Activated naive CD4-positive, alpha-beta T cell treated with anti-CD3 and anti-CD28 coated beads, Interleukin-2, amount 10 ng/mL, durations not matched to agents 7 days and 5 days (primary cell): Measurements from ENCODE around the gene SPTB.

Experiments
- CTCF ChIA-PET: fragments of 350-600 bp; sonication (Branson Sonifier 250); formaldehyde crosslinking; loops from one replicate; lab custom pipeline; 2021; ENCODE audit warnings: antibody characterized with exemption; lab: Charles Lee
- DNase-seq: peaks from one replicate; pipeline ENCODE4 v3.0.0-alpha.2; 2020
- H3K27ac Mint-ChIP-seq: one replicate; pipeline ENCODE4 v1.8.0; 2021; ENCODE audit warnings: mild to moderate bottlenecking, moderate library complexity, mixed read lengths
- H3K27me3 Mint-ChIP-seq: one replicate; pipeline ENCODE4 v1.8.0; 2021; ENCODE audit warnings: mild to moderate bottlenecking, mixed read lengths
- H3K36me3 Mint-ChIP-seq: one replicate; pipeline ENCODE4 v1.8.0; 2021; ENCODE audit warnings: mixed read lengths
- H3K4me1 Mint-ChIP-seq: one replicate; pipeline ENCODE4 v1.8.0; 2021; ENCODE audit warnings: mixed read lengths
- H3K4me3 Mint-ChIP-seq: one replicate; pipeline ENCODE4 v1.8.0; 2021; ENCODE audit warnings: mild to moderate bottlenecking, moderate library complexity, mixed read lengths
- H3K9me3 Mint-ChIP-seq: one replicate; pipeline ENCODE4 v1.8.0; 2021; ENCODE audit warnings: mixed read lengths

Gene SPTB

GRCh38 chr14:64764641-64765520 is 114.8 kb downstream of the SPTB start:
- no peaks in the 10 kb centered on the region for H3K36me3 Mint-ChIP-seq
- CTCF ChIA-PET: interaction anchor here (0.6 to 8.2 kb wide), 15 partner anchors 16 to 318 kb away, joined by 3 to 104 read pairs (median 3); no protein-coding TSS in a partner anchor
- peaks cover 49% of the 10 kb centered on the region for H3K27me3 Mint-ChIP-seq
- H3K4me1 Mint-ChIP-seq: peaks cover 44% of the 10 kb centered on the region
- peak; percentile 78 for DNase-seq
- H3K9me3 Mint-ChIP-seq: no peaks in the 10 kb centered on the region
- H3K4me3 Mint-ChIP-seq: peak overlapping the region; percentile 29
- no peak overlapping the region for H3K27ac Mint-ChIP-seq

- DNase-seq: no peak
- H3K27ac Mint-ChIP-seq: peak overlapping the region; percentile 0
- no peaks in the 10 kb centered on the region for H3K9me3 Mint-ChIP-seq
- no peaks in the 10 kb centered on the region for H3K36me3 Mint-ChIP-seq
- H3K4me1 Mint-ChIP-seq: peaks cover 48% of the 10 kb centered on the region
- peaks cover 49% of the 10 kb centered on the region for H3K27me3 Mint-ChIP-seq
- H3K4me3 Mint-ChIP-seq: no peak overlapping the region
- CTCF ChIA-PET: interaction anchor here (1.0 to 8.2 kb wide), 12 partner anchors 16 to 319 kb away, joined by 3 to 104 read pairs (median 3); no protein-coding TSS in a partner anchor
Observed at GRCh38 chr14:64763801-64764621, 115.7 kb downstream of the SPTB start.

DNA sequence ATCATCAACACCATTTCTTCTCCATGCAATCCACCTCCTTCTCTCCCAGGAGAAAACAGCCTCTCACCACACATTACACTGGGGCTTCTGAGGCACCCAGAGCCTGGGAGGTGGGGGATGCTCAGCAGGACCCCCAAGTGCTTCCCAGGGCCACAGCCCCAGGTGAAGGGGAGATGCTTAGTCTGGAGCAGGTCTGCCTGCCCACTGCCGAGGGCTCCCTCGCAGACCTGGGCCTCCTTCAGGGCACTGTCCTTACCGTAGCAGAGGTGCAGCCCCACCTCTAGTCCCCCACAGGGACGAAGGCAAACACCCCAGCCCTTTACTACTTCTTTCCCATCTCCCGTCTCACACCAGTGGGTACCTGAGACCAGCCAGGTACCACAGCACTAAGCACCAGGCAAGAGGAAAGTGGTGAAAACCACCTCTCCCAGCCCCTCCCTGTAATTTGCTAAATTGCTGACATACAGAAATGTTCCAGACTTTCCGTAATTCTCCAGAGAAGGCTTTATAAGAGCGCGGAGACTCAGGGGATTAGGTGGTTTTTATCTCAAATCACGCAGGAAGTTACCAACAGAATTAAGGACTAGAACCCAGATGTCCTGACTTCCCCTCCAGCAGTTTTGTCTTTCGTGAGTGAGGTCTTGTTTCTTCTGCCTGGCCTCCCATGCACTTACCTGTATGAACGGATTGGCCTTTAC is 116.5 kb downstream of the SPTB start:
- Mint-ChIP-seq H3K4me3 (no peak overlapping the region), H3K36me3 (no peaks in the 10 kb centered on the region), H3K9me3 (no peaks in the 10 kb centered on the region), H3K27me3 (peaks cover 53% of the 10 kb centered on the region), H3K27ac (peak overlapping the region; percentile 0), H3K4me1 (peaks cover 52% of the 10 kb centered on the region)
- DNase-seq: no peak
- CTCF ChIA-PET: interaction anchor here (1.0 to 8.2 kb wide), 5 partner anchors 28 to 151 kb away, joined by 3 to 104 read pairs (median 4); no protein-coding TSS in a partner anchor

DNA sequence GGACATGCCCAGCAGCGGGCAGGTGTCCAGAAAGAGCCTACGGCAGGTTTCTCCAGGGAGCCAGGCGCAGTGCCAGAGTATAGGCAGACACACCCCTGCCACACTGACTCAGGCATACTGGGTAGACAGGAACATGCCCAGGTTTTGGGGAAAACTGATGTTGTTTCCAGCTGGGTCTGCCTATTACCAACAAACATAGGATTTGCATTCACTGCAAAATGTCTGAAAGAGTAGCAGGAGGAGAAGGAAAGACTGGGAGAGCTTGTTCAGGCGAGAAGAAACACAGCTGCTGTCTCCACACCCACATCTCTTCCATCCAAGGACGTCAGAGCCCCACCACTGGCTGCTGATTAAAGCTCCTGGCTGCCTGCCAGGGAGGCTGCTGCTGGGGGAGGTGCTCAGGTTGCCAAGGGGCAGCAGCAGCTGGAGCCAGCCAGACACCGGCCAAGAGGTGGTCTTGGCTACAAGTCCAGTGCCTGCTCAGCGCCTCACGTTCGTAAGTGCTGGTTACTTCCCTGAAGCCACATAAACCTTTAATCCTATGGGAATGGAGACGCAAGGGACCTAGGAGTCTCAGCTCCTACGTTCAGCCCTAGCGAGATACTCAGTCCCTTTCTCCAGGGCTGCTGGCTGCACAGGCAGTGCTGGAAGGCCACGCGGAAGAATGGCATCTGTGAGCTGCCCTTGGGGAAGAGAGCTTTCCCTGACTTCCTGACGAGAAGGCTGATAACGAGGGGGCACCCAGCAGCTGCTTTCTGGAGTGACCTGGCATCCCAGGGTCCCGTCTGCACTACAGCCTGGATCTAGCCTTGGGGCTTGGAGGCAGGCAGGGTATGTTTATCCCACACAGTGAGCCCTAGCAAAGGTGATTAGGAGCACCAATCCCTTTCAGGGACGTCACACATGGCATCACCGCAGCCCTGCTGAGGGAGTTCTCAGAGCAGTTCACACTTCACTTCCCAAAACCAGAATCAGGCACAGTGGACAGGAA is 117.4 kb downstream of the SPTB start:
- H3K27me3 Mint-ChIP-seq: peaks cover 59% of the 10 kb centered on the region
- no peak for DNase-seq
- CTCF ChIA-PET: interaction anchor here (0.6 to 8.2 kb wide), 18 partner anchors 9 to 1308 kb away, joined by 3 to 104 read pairs (median 3); partner anchors contain the start of gene HSPA2
- H3K27ac Mint-ChIP-seq: no peak overlapping the region
- no peaks in the 10 kb centered on the region for H3K9me3 Mint-ChIP-seq
- peaks cover 54% of the 10 kb centered on the region for H3K4me1 Mint-ChIP-seq
- H3K36me3 Mint-ChIP-seq: no peaks in the 10 kb centered on the region
- no peak overlapping the region for H3K4me3 Mint-ChIP-seq

- Mint-ChIP-seq H3K4me1 (peaks cover 58% of the 10 kb centered on the region), H3K36me3 (no peaks in the 10 kb centered on the region), H3K9me3 (no peaks in the 10 kb centered on the region), H3K27me3 (peaks cover 67% of the 10 kb centered on the region), H3K27ac (no peak overlapping the region), H3K4me3 (no peak overlapping the region)
- no peak for DNase-seq
- CTCF ChIA-PET: interaction anchor here (0.7 to 8.2 kb wide), 17 partner anchors 8 to 224 kb away, joined by 3 to 104 read pairs (median 3); partner anchors contain the start of gene HSPA2
Observed at GRCh38 chr14:64761441-64762043, 118.2 kb downstream of the SPTB start.

- no peaks in the 10 kb centered on the region for H3K36me3 Mint-ChIP-seq
- CTCF ChIA-PET: interaction anchor here (0.7 to 8.2 kb wide), 14 partner anchors 11 to 225 kb away, joined by 3 to 104 read pairs (median 3); partner anchors contain the start of gene HSPA2
- no peak overlapping the region for H3K27ac Mint-ChIP-seq
- H3K4me3 Mint-ChIP-seq: no peak overlapping the region
- H3K27me3 Mint-ChIP-seq: peaks cover 71% of the 10 kb centered on the region
- no peaks in the 10 kb centered on the region for H3K9me3 Mint-ChIP-seq
- H3K4me1 Mint-ChIP-seq: peaks cover 60% of the 10 kb centered on the region
- DNase-seq: no peak
Observed at GRCh38 chr14:64760916-64761315, 118.8 kb downstream of the SPTB start.

DNA sequence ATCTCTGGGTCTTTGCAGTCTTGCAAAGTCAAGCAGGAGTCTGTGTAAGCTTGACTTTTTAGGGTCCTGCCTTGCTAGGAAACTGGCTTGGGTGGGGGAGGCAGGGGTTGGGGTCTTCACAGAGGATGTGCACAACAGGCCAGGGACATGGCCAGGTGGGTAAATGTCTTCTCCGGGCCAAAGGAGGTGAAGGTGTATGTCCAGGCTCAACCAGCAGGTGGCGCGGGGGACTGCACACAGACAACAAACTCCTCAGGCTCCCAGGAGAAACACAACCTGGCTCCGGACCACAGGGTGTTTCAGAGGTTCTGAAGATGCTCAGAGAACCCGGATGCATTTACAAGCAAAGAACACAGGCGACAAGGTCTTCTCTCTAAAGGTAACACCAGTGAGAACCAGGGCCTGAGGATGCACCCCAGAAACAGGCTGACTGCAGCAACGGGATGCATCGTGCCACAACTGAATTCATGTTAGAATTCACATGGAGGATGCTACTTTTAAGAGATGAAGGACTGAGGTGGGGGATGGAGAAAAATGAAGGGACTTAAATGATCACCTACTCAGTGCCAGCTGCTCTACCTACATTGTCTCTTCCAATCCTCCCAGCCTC is 119.5 kb downstream of the SPTB start:
- H3K4me3 Mint-ChIP-seq: no peak overlapping the region
- no peaks in the 10 kb centered on the region for H3K36me3 Mint-ChIP-seq
- H3K27me3 Mint-ChIP-seq: peaks cover 77% of the 10 kb centered on the region
- H3K27ac Mint-ChIP-seq: no peak overlapping the region
- peak; percentile 79 for DNase-seq
- peaks cover 64% of the 10 kb centered on the region for H3K4me1 Mint-ChIP-seq
- CTCF ChIA-PET: interaction anchor here (0.9 to 8.2 kb wide), 10 partner anchors 10 to 221 kb away, joined by 3 to 104 read pairs (median 6); no protein-coding TSS in a partner anchor
- no peaks in the 10 kb centered on the region for H3K9me3 Mint-ChIP-seq

GRCh38 chr14:64759555-64759938 is 120.2 kb downstream of the SPTB start:
- no peaks in the 10 kb centered on the region for H3K9me3 Mint-ChIP-seq
- CTCF ChIA-PET: interaction anchor here (0.9 to 8.2 kb wide), 12 partner anchors 9 to 221 kb away, joined by 3 to 104 read pairs (median 4); no protein-coding TSS in a partner anchor
- no peak overlapping the region for H3K4me3 Mint-ChIP-seq
- no peak for DNase-seq
- peak overlapping the region; percentile 34 for H3K27ac Mint-ChIP-seq
- no peaks in the 10 kb centered on the region for H3K36me3 Mint-ChIP-seq
- H3K4me1 Mint-ChIP-seq: peaks cover 66% of the 10 kb centered on the region
- peaks cover 83% of the 10 kb centered on the region for H3K27me3 Mint-ChIP-seq

DNA sequence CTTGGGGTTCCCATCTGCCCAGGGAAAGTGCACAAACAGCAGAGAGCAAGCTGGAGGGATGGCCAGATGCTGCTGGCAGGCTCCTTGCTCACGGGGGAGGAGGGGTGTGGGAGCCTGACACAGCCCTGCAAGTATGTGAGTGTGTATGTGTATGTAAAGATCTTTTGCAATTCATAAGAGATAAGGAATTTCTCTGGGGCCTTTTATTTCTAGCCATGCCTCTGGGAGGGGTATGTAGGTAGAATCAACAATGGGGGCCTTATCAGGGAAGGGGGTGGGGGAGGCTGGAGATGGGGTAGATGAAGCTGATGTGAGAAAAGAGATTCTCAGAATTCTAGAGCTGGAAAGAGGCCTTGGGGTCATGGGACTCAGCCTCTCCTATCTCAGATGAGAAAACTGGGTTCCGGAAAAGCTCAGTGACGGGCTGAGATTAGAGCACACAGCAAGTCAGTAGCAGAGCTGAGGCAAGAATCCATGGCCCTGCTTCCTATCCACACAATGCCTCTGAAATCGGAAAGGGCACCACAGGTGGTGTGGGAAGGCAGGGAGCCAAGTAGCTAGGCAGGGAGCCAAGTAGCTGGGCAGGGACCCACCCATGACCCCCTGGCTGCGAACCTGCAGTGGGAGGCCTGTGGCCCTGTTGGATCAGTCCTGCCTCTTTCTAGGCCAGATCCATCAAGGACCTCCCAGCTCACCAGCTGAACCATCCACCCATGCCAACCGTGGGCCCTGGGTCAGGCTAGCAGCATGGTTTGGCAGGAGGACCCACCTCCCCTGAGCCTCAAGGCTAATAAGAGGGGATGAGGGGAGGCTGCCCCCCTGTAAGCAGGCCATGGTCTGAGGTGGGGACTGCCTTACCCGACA is 120.8 kb downstream of the SPTB start:
- H3K4me1 Mint-ChIP-seq: peaks cover 60% of the 10 kb centered on the region
- peaks cover 87% of the 10 kb centered on the region for H3K27me3 Mint-ChIP-seq
- no peak for DNase-seq
- H3K36me3 Mint-ChIP-seq: no peaks in the 10 kb centered on the region
- CTCF ChIA-PET: interaction anchor here (0.8 to 8.2 kb wide), 12 partner anchors 9 to 222 kb away, joined by 3 to 104 read pairs (median 4); no protein-coding TSS in a partner anchor
- no peak overlapping the region for H3K27ac Mint-ChIP-seq
- no peak overlapping the region for H3K4me3 Mint-ChIP-seq
- no peaks in the 10 kb centered on the region for H3K9me3 Mint-ChIP-seq

- Mint-ChIP-seq H3K4me3 (no peak overlapping the region), H3K36me3 (no peaks in the 10 kb centered on the region), H3K27ac (no peak overlapping the region), H3K9me3 (no peaks in the 10 kb centered on the region), H3K4me1 (peaks cover 51% of the 10 kb centered on the region), H3K27me3 (peaks cover 87% of the 10 kb centered on the region)
- CTCF ChIA-PET: interaction anchor here (4.6 to 8.2 kb wide), 2 partner anchors 86 to 134 kb away, joined by 29 to 104 read pairs; no protein-coding TSS in a partner anchor
- DNase-seq: no peak
Observed at GRCh38 chr14:64758025-64758521, 121.6 kb downstream of the SPTB start.

DNA sequence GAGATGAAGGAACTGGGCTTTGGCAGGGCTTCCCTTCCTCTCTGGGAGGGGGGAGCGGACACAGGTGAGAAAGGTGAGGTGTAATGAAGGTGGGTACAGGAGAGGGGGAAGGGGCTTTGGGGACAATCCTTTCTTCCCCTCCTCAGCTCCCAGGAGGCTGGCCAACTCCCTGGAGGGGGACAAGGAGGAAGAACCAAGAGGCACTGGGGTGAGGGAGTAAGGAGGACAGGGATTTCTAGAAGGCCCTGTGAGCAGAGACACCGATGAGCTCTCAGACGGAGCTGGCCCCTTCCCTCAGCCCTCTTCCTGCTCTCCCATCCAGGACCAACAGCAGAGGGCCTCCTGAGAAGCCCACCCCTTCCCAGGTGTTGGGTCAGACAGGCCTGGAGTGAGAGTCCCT is 122.1 kb downstream of the SPTB start:
- Mint-ChIP-seq H3K4me3 (no peak overlapping the region), H3K4me1 (peaks cover 48% of the 10 kb centered on the region), H3K27me3 (peaks cover 85% of the 10 kb centered on the region), H3K9me3 (no peaks in the 10 kb centered on the region), H3K27ac (no peak overlapping the region), H3K36me3 (no peaks in the 10 kb centered on the region)
- CTCF ChIA-PET: no interaction called here
- DNase-seq: no peak
